Measurements from ENCODE around the gene FGF14.

FGF14 gene

GRCh38 chr13:101749584-101749983 lies 652.3 kb downstream of the FGF14 start:
- in situ Hi-C loops (cut with MboI; ENCODE audit: low pct_unique_long_range_greater_than_20kb, low sequenced_read_pairs): no loop called here
- DNase-seq: no peak

DNA sequence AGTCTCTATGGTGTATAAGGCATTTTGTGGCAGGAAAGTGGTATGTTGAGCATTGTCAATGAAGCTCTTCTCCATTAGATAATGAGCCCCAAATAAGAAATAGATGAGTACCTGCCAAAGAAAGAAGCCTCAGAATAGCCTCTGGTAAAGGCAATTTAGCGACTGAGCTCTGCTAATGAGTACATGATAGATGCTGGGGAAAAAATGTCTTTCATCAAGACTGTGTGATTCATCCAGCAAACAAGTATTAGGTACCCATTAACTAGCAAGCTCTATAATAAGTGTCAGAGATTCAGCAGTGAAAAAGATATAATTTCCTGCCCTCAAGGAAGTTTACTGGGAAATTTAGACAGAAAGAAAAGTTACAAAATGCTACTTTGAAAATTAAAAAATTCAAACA lies 654.8 kb downstream of the FGF14 start:
- in situ Hi-C loops (cut with MboI; ENCODE audit: low pct_unique_long_range_greater_than_20kb, low sequenced_read_pairs): no loop called here
- DNase-seq: no peak

GRCh38 chr13:101746513-101746912 lies 655.3 kb downstream of the FGF14 start:
- DNase-seq: no peak
- in situ Hi-C loops (cut with MboI; ENCODE audit: low pct_unique_long_range_greater_than_20kb, low sequenced_read_pairs): no loop called here

DNA sequence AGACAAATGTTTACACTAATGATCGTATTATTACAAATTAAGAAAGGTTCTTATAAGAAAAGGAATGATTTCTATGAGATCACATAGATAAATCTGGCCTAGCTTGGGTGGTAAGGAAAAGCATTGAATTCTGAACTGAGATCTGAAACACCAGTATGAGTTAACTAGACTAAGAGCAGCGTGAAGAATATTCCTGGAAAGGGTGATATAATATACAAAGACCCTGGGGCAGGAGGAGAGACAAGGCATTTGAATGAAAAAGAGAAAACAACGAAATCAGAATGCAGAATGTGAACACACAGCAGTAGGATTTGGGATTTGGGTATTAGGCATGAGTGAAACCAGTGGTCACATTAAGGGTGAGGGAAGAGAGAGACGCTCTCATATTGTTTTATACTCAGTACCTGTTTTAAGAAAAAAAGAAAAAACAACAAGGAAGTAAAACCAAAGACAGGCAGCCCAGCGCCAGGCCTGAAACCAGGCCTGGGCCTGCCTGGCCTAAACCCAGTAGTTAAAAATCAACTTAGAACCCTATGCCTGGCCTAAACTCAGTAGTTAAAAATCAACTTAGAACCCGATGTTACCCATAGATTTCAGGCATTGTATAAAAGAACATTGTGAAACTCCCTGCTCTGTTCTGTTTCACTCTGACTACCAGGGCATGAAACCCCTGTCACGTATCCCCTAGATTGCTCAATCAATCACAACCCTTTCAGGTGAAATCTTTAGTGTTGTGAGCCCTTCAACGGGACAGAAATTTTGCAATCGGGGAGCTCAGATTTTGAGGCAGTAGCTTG lies 662.3 kb downstream of the FGF14 start:
- DNase-seq: no peak
- in situ Hi-C loops (cut with MboI; ENCODE audit: low pct_unique_long_range_greater_than_20kb, low sequenced_read_pairs): no loop called here

GRCh38 chr13:101738336-101738735 lies 663.5 kb downstream of the FGF14 start:
- in situ Hi-C loops (cut with MboI; ENCODE audit: low pct_unique_long_range_greater_than_20kb, low sequenced_read_pairs): no loop called here
- no peak for DNase-seq

DNA sequence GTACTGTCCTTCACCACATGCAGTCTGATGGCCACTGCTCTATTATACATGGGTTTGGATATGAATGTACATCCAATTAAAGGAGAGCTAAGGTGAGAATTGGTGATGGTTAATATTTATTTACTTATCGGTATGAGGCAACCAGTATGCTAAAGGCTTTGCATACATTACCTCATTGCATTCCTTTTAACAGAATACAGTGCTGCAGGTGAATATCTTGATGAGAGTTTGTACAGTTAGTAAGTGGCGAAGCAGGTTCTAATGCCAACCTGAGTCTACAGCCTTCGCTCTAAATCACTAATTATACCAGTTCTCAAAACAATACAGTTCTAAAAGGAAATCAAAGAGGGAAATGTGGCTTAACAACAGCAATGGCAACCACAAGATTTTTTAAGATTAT lies 665.3 kb downstream of the FGF14 start:
- in situ Hi-C loops (cut with MboI; ENCODE audit: low pct_unique_long_range_greater_than_20kb, low sequenced_read_pairs): no loop called here

GRCh38 chr13:101730420-101731000 lies 671.3 kb downstream of the FGF14 start:
- DNase-seq: no peak
- in situ Hi-C loops (cut with MboI; ENCODE audit: low pct_unique_long_range_greater_than_20kb, low sequenced_read_pairs): no loop called here

More for the DNA sequence above, 665.3 kb downstream of the FGF14 start:
- DNase-seq: no peak

DNA sequence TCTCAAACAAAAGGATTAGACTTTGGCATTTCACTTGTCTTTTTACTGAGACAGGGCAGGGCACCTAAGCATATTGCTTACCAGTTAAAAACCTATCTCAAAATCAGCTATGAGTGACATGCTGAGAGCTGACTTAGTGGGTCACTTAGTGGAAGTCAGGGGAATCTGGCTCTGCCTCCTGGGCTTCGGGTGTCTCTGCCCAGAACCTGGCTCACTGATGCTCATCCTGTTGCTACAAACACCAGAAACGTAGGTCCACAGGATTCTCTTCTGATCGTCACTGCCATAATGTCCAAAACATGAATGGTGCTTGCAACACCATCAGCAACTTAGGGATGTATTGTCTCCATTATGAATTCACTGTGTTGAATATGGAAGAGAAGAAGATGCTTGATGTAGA lies 673.2 kb downstream of the FGF14 start:
- no peak for DNase-seq
- in situ Hi-C loops (cut with MboI; ENCODE audit: low pct_unique_long_range_greater_than_20kb, low sequenced_read_pairs): no loop called here

DNA sequence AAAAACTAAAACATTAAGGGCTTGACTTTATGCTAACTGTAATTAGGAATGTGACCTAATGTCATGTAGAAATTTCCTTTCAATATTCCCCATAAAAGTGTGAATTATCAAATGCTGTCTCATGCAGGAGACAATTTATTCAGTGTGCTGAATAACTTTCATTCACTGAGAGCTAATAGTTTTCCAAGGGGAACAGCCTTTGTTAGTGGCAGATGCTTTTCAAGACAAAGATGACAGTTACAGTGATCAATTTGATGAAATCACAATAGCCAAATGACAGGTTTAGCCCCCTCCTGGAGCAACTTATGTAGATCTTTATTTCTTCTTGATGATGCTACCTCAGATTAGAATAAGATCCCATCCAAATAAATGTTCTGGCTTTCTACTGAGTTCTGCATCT lies 673.8 kb downstream of the FGF14 start:
- no peak for DNase-seq
- in situ Hi-C loops (cut with MboI; ENCODE audit: low pct_unique_long_range_greater_than_20kb, low sequenced_read_pairs): no loop called here

DNA sequence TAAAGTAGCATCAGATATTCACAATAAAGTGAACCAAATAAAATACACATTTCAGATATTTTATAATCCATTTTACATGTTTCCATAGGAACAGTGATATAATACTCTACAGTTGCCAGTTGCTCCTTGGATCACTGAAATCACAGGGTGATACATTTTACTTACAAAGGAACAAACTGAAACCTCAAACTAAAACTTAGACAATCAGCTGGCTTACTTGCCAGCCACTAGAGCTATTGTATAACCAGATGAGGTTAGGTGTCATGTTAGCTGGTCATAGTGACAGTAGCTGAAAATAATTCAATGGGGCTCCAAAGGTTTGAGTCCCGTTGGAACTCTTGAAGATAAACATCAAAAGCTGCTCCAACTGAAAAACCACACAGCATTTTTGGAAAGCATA lies 674.7 kb downstream of the FGF14 start:
- in situ Hi-C loops (cut with MboI; ENCODE audit: low pct_unique_long_range_greater_than_20kb, low sequenced_read_pairs): no loop called here

DNA sequence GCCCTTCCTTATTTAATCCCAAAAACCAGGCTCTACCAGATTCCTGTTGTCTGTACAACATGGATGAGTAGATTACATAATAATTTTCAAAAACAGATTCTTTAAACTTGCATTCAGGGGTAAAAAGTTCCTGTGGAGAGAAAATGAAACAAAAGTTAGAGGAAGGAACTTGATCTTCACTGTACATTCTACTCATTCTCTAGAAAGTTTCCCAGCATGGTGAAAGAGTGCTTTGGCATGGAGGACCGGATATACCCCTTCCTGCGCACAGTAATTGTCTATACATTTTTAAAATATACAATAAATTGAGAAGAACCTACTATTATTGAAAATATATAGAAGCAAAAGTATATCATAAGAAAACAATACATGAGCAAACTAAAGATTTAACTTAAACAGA lies 675.2 kb downstream of the FGF14 start:
- DNase-seq: no peak
- in situ Hi-C loops (cut with MboI; ENCODE audit: low pct_unique_long_range_greater_than_20kb, low sequenced_read_pairs): no loop called here

More for the DNA sequence above, 674.7 kb downstream of the FGF14 start:
- no peak for DNase-seq

DNA sequence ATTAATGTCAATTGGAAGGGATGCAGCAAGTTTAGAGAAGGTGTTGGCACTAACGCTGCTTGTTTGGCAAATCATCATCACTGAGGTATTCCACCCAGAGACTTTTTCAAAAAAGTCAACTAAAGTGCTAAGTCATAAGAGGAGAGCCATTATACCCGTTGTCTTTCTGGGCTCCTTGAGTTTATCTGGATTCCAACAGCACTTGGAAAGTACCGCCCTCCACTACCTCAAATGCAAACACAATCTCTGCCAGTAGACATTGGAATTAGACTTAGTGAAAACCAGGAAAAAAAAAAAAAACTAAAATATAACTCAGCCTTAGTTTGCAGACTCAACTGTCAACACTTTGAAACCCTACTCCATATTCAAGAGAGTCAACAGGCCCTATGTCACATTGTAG lies 683.4 kb downstream of the FGF14 start:
- DNase-seq: no peak
- in situ Hi-C loops (cut with MboI; ENCODE audit: low pct_unique_long_range_greater_than_20kb, low sequenced_read_pairs): no loop called here

DNA sequence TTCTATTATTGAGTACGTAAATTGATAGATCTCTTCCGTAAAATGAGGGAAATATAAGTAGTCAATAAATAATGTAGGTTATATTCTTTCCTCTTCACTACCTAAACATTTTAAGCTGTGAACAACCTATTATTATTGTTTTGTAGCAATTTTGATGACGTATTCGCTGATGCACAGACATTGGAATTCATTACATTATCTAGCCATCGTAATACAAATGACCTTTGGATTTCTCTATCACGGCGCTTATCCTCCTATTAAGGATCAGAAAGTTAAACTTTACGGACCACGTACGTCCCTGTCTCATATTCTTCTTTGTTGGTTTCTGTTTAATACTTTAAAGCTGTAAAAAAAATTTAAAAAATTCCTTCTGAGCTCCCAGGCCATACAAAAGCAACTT lies 684.5 kb downstream of the FGF14 start:
- no peak for DNase-seq
- in situ Hi-C loops (cut with MboI; ENCODE audit: low pct_unique_long_range_greater_than_20kb, low sequenced_read_pairs): no loop called here

DNA sequence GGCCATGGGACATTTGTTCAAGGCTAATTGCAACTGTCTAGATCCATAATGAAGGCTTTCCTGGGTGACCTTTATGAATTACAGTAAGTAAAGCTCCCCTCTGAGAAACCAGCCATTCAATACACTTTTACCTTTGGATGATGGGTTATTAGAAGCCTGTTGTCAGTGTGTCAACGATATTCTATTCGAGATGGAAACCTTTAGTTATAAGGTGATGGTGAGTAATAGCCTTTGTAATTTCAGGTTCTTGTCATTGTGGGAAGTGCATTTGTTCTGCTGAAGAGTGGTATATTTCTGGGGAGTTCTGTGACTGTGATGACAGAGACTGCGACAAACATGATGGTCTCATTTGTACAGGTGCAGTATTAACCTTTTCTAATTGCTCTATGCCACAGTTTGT lies 687.7 kb downstream of the FGF14 start:
- DNase-seq: no peak
- in situ Hi-C loops (cut with MboI; ENCODE audit: low pct_unique_long_range_greater_than_20kb, low sequenced_read_pairs): no loop called here

GRCh38 chr13:101712026-101712348 lies 689.9 kb downstream of the FGF14 start:
- in situ Hi-C loops (cut with MboI; ENCODE audit: low pct_unique_long_range_greater_than_20kb, low sequenced_read_pairs): no loop called here
- no peak for DNase-seq

- in situ Hi-C loops (cut with MboI; ENCODE audit: low pct_unique_long_range_greater_than_20kb, low sequenced_read_pairs): no loop called here
- no peak for DNase-seq
Observed at GRCh38 chr13:101711307-101712025, 690.4 kb downstream of the FGF14 start.

- in situ Hi-C loops (cut with MboI; ENCODE audit: low pct_unique_long_range_greater_than_20kb, low sequenced_read_pairs): no loop called here
- no peak for DNase-seq
Observed at GRCh38 chr13:101709952-101710351, 691.9 kb downstream of the FGF14 start.

DNA sequence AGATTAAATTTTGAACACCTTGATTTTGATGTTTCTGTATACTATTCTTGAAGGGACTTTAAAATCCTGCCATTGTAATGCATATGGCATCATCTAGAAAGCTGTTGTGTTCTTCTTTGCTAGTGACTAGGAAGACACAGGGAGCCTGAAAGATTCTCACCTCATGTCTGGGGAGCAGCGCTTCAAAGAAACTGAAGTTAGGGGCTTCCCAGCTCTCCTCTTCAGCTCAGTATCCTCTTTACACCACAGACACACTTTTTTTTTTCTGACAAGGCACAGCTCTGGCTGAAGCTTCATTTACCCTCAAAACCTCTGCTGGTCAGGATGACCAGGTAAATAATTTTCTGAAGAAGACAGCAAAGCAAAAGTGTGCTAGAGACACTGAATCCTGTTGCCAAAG lies 693.7 kb downstream of the FGF14 start:
- in situ Hi-C loops (cut with MboI; ENCODE audit: low pct_unique_long_range_greater_than_20kb, low sequenced_read_pairs): no loop called here

DNA sequence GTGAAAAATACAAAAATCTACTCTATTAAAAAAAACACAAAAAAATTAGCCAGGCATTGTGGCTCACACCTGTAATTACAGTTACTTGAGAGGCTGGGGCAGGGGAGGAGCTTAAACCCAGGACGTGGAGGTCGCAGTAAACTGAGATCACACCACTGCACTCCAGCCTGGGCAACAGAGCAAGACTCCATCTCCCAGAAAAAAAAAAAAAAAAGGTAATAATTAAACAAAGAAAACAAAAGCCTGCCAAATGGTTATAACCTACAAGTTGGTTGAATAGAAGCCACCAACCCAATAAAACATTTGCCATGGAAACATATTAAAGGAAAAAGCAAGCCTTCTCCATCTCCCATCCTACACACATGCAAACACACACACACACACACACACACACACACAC lies 694.2 kb downstream of the FGF14 start:
- no peak for DNase-seq
- in situ Hi-C loops (cut with MboI; ENCODE audit: low pct_unique_long_range_greater_than_20kb, low sequenced_read_pairs): no loop called here

More for the DNA sequence above, 693.7 kb downstream of the FGF14 start:
- no peak for DNase-seq

- in situ Hi-C loops (cut with MboI; ENCODE audit: low pct_unique_long_range_greater_than_20kb, low sequenced_read_pairs): no loop called here
- DNase-seq: peak; percentile 39
Observed at GRCh38 chr13:101706651-101707050, 695.2 kb downstream of the FGF14 start.
